ENCODE data around the gene NUTM2F. TPM values are rescaled to one million over a fixed set of nuclear protein-coding genes. Genes with fewer than 3 reads are reported as not detected.

The NUTM2F gene
- total RNA-seq, 1 experiment from 2014 or later = not detected

- H3K4me3 Mint-ChIP-seq = no peak overlapping the region
- no peak overlapping the region; a peak in 1 of 7 replicates for H3K27ac Mint-ChIP-seq
- no peaks in the 10 kb centered on the region for H3K79me1 ChIP-seq (ENCODE audit: insufficient read depth, low read depth, low read length, poor library complexity, severe bottlenecking)
- no peak overlapping the region for H3K4me2 ChIP-seq (ENCODE audit: insufficient read depth, insufficient read length, low read length)
- H4K5ac ChIP-seq (ENCODE audit: insufficient read length, low read depth, low read length) = no peak overlapping the region
- no peak overlapping the region for H3K27ac ChIP-seq (ENCODE audit: insufficient read length, low read depth, low read length)
- no peak for DNase-seq
- no peaks in the 10 kb centered on the region for H3K27me3 Mint-ChIP-seq (ENCODE audit: low read depth)
- no peak overlapping the region for H3K9ac ChIP-seq (ENCODE audit: extremely low read depth, insufficient read length, low read length)
- no peak overlapping the region for H2BK15ac ChIP-seq (ENCODE audit: low read depth, low read length)
- H3K79me2 ChIP-seq (ENCODE audit: insufficient read depth, low read length) = no peaks in the 10 kb centered on the region
- H3K23me2 ChIP-seq (ENCODE audit: insufficient read length, low read depth, low read length, poor library complexity, severe bottlenecking) = no peaks in the 10 kb centered on the region
- H3K18ac ChIP-seq (ENCODE audit: insufficient read length, low read depth, low read length) = no peak overlapping the region
- H3K56ac ChIP-seq (ENCODE audit: insufficient read length, low read depth, low read length) = no peak overlapping the region
- H3K4me1 Mint-ChIP-seq = peaks cover 6 to 9% of the 10 kb centered on the region in 2 experiments; a peak in 3 of 4 replicates
- H3K4ac ChIP-seq (ENCODE audit: low read depth, low read length) = no peak overlapping the region
- H2AFZ ChIP-seq (ENCODE audit: low read length) = no peak overlapping the region
- H3K23ac ChIP-seq (ENCODE audit: insufficient read length, low read depth, low read length) = no peak overlapping the region
- no peak overlapping the region for H4K8ac ChIP-seq (replicated peaks; ENCODE audit: insufficient read length, low read depth, low read length)
- no peak overlapping the region for H2AK5ac ChIP-seq (ENCODE audit: insufficient read length, low read length)
- no peaks in the 10 kb centered on the region for H3K9me3 ChIP-seq (ENCODE audit: control insufficient read depth, low read depth, low read length)
- H3T11ph ChIP-seq (ENCODE audit: low read length) = no peak overlapping the region
- no peak overlapping the region for H2BK5ac ChIP-seq (ENCODE audit: insufficient read length, low read length)
- WGBS (ENCODE audit: extremely low coverage, insufficient read length, low lambda C conversion rate) = no CpG with 5 or more reads among the region's 20 CpGs
- no peaks in the 10 kb centered on the region for H3K27me3 ChIP-seq (ENCODE audit: insufficient read depth, low read length)
- peaks cover 14 to 16% (median 16%) of the 10 kb centered on the region in 3 experiments for H3K36me3 Mint-ChIP-seq (ENCODE audit: insufficient read depth in 1 of 3, low read depth in 3 of 3)
- no peak overlapping the region for H2BK12ac ChIP-seq (ENCODE audit: insufficient read length, low read depth, low read length)
- H2BK20ac ChIP-seq (ENCODE audit: low read depth, low read length, poor library complexity, severe bottlenecking) = no peak overlapping the region
- no peaks in the 10 kb centered on the region for H4K20me1 ChIP-seq (ENCODE audit: control insufficient read depth, insufficient read depth, insufficient read length)
- H3K14ac ChIP-seq (ENCODE audit: insufficient read depth, low read length) = no peak overlapping the region
- H4K91ac ChIP-seq (ENCODE audit: insufficient read length, low read depth, low read length) = no peak overlapping the region
- H3K9me3 Mint-ChIP-seq = no peaks in the 10 kb centered on the region
- no peak overlapping the region for H2BK120ac ChIP-seq (ENCODE audit: low read depth, low read length, poor library complexity, severe bottlenecking)
- no peak for TF ChIP-seq CTCF (conservative IDR thresholded peaks at IDR 0.05)
- no peaks in the 10 kb centered on the region for H3K4me1 ChIP-seq (ENCODE audit: insufficient read depth, low read length)
Measured at GRCh38 chr9:94300470-94301301, 27.8 kb downstream of the NUTM2F start.
